Tibial nerve (tissue), 4 donors: Measurements from ENCODE around the gene ATP11C. TPM values are rescaled to one million over a fixed set of nuclear protein-coding genes. Genes with fewer than 3 reads are reported as not detected.

Source experiments
- DNase-seq, 2 donors: peaks; one replicate each; pipeline ENCODE4 v3.0.0-alpha.2; 2019; ENCODE audit warnings: low spot score in 2 of 2
- H3K27ac ChIP-seq, 4 donors: fragments of 200-600 bp; sonication (generic) in 3 of 4; one replicate each; pipeline ENCODE4 v1.5.1; 2017 to 2019; ENCODE audit warnings: mild to moderate bottlenecking in 1 of 4
- H3K27me3 ChIP-seq, 2 donors: fragments of 200-600 bp; sonication (generic) in 1 of 2; one replicate each; pipeline versions ENCODE4 v1.5.1 to v1.6.0; 2017 to 2019
- H3K36me3 ChIP-seq, 3 donors: fragments of 200-600 bp; sonication (generic); one replicate each; pipeline ENCODE4 v1.5.1; 2018 to 2019
- H3K4me1 ChIP-seq, 4 donors: fragments of 200-600 bp; sonication (generic) in 3 of 4; one replicate each; pipeline ENCODE4 v1.5.1; 2017 to 2019
- H3K4me3 ChIP-seq, 4 donors: fragments of 200-600 bp; sonication (generic) in 3 of 4; one replicate each; pipeline ENCODE4 v1.5.1; 2017 to 2019; ENCODE audit warnings: mild to moderate bottlenecking in 1 of 4, moderate library complexity in 1 of 4
- H3K9me3 ChIP-seq, 4 donors: fragments of 200-600 bp; sonication (generic) in 3 of 4; one replicate each; pipeline ENCODE4 v1.5.1; 2017 to 2019
- EP300 ChIP-seq, 2 donors: sonication (generic); formaldehyde crosslinking; IDR thresholded peaks; one replicate each; pipeline ENCODE4 v1.6.1; 2017; ENCODE audit warnings: antibody characterized with exemption in 2 of 2, mild to moderate bottlenecking in 1 of 2
- POLR2A ChIP-seq, 2 donors: fragments of 450-650 bp; IDR thresholded peaks; one replicate each; pipeline ENCODE4 v1.6.1; 2017; ENCODE audit warnings: antibody characterized with exemption in 2 of 2, mild to moderate bottlenecking in 2 of 2, moderate library complexity in 2 of 2
- WGBS, 2 donors: methylation state at CpG; one replicate each; pipeline ENCODE4 v1.1.5; 2018; 5-methylcytosine and 5-hydroxymethylcytosine counted together
- total RNA-seq, 4 donors: library from RNA; depleted of rRNA; stranded (reverse); fragments of >200 nt; gene quantifications; one replicate each; pipeline ENCODE4 v1.1.0, GENCODE V29; 2016
- TF ChIP-seq, protein P1 (sequence below), 5 experiments: fragments of 200-600 bp in 3 of 5; fragments of 450-650 bp in 2 of 5; sonication (generic) in 3 of 5; IDR thresholded peaks; one replicate each; pipeline ENCODE4 v1.5.1; 2016 to 2019; ENCODE audit warnings: antibody characterized with exemption in 5 of 5, mild to moderate bottlenecking in 3 of 5, moderate library complexity in 2 of 5

The ATP11C gene
- total RNA-seq, 4 donors from 2014 or later = 24.1 to 37.8 (median 32.9) TPM

GRCh38 chrX:139920316-139920715 lies 12.5 kb downstream of the ATP11C start:
- Histone ChIP-seq H3K27ac (no peak overlapping the region), H3K27me3 (peaks cover 0 to 6% of the 10 kb centered on the region in 2 donors), H3K9me3 (no peaks in the 10 kb centered on the region), H3K4me1 (peaks cover 0 to 5% (median 0%) of the 10 kb centered on the region in 4 donors), H3K36me3 (no peaks in the 10 kb centered on the region), H3K4me3 (no peak overlapping the region)
- TF ChIP-seq, protein P1, sequence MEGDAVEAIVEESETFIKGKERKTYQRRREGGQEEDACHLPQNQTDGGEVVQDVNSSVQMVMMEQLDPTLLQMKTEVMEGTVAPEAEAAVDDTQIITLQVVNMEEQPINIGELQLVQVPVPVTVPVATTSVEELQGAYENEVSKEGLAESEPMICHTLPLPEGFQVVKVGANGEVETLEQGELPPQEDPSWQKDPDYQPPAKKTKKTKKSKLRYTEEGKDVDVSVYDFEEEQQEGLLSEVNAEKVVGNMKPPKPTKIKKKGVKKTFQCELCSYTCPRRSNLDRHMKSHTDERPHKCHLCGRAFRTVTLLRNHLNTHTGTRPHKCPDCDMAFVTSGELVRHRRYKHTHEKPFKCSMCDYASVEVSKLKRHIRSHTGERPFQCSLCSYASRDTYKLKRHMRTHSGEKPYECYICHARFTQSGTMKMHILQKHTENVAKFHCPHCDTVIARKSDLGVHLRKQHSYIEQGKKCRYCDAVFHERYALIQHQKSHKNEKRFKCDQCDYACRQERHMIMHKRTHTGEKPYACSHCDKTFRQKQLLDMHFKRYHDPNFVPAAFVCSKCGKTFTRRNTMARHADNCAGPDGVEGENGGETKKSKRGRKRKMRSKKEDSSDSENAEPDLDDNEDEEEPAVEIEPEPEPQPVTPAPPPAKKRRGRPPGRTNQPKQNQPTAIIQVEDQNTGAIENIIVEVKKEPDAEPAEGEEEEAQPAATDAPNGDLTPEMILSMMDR (IDR thresholded peaks at IDR 0.05) = no peak
- DNase-seq = no peak
- 70 to 86% methylated on average over 1 of the region's 1 CpG for WGBS, 2 donors

- H3K4me3 ChIP-seq = no peak overlapping the region
- no peak for TF ChIP-seq EP300 (IDR thresholded peaks at IDR 0.05)
- no peak for TF ChIP-seq POLR2A (IDR thresholded peaks at IDR 0.05)
- TF ChIP-seq, protein P1 (IDR thresholded peaks at IDR 0.05) = no peak
- no peaks in the 10 kb centered on the region for H3K9me3 ChIP-seq
- H3K27me3 ChIP-seq = no peaks in the 10 kb centered on the region
- H3K27ac ChIP-seq = no peak overlapping the region
- DNase-seq = no peak
- WGBS, 2 donors = 89 to 100% methylated on average over 1 of the region's 1 CpG
- no peaks in the 10 kb centered on the region for H3K36me3 ChIP-seq
- H3K4me1 ChIP-seq = no peaks in the 10 kb centered on the region
Measured at GRCh38 chrX:139914421-139914820, 18.4 kb downstream of the ATP11C start.

GRCh38 chrX:139909712-139910111 lies 23.1 kb downstream of the ATP11C start:
- no peaks in the 10 kb centered on the region for H3K4me1 ChIP-seq
- no peaks in the 10 kb centered on the region for H3K9me3 ChIP-seq
- no peaks in the 10 kb centered on the region for H3K27me3 ChIP-seq
- no peak overlapping the region for H3K4me3 ChIP-seq
- TF ChIP-seq, protein P1 (IDR thresholded peaks at IDR 0.05) = no peak
- no peak for TF ChIP-seq POLR2A (IDR thresholded peaks at IDR 0.05)
- no peak for TF ChIP-seq EP300 (IDR thresholded peaks at IDR 0.05)
- no peaks in the 10 kb centered on the region for H3K36me3 ChIP-seq
- H3K27ac ChIP-seq = no peak overlapping the region
- 51 to 78% methylated on average over 3 of the region's 3 CpGs for WGBS, 2 donors
- no peak for DNase-seq

GRCh38 chrX:139907078-139907477 lies 25.8 kb downstream of the ATP11C start:
- 95 to 97% methylated on average over 3 of the region's 3 CpGs for WGBS, 2 donors
- TF ChIP-seq EP300 (IDR thresholded peaks at IDR 0.05) (no peak), POLR2A (IDR thresholded peaks at IDR 0.05) (no peak)
- TF ChIP-seq, protein P1 (IDR thresholded peaks at IDR 0.05) = no peak
- no peaks in the 10 kb centered on the region for H3K4me1 ChIP-seq

GRCh38 chrX:139905743-139906142 lies 27.1 kb downstream of the ATP11C start:
- no peak overlapping the region for H3K27ac ChIP-seq
- H3K27me3 ChIP-seq = no peaks in the 10 kb centered on the region
- no peaks in the 10 kb centered on the region for H3K9me3 ChIP-seq
- TF ChIP-seq, protein P1 (IDR thresholded peaks at IDR 0.05) = no peak
- no peak for TF ChIP-seq POLR2A (IDR thresholded peaks at IDR 0.05)
- TF ChIP-seq EP300 (IDR thresholded peaks at IDR 0.05) = no peak
- no peaks in the 10 kb centered on the region for H3K4me1 ChIP-seq
- H3K36me3 ChIP-seq = no peaks in the 10 kb centered on the region
- no peak overlapping the region for H3K4me3 ChIP-seq
- WGBS, 2 donors = 86% methylated on average over 2 of the region's 2 CpGs
- DNase-seq = no peak

More at GRCh38 chrX:139907078-139907477, 25.8 kb downstream of the ATP11C start:
- no peak for DNase-seq
- no peak overlapping the region for H3K27ac ChIP-seq
- H3K9me3 ChIP-seq = no peaks in the 10 kb centered on the region
- no peaks in the 10 kb centered on the region for H3K36me3 ChIP-seq
- H3K27me3 ChIP-seq = no peaks in the 10 kb centered on the region
- H3K4me3 ChIP-seq = no peak overlapping the region
